Measurements from ENCODE around the gene SMIM20. TPM values are rescaled to one million over a fixed set of nuclear protein-coding genes. Genes with fewer than 3 reads are reported as not detected.
A peak's percentile ranks its signal among the peaks of the same experiment; 100 is the strongest.

The SMIM20 gene
- total and polyA plus RNA-seq, 8 donors, result 19.4 to 85.3 (median 43.8) TPM; not detected in 1

DNA sequence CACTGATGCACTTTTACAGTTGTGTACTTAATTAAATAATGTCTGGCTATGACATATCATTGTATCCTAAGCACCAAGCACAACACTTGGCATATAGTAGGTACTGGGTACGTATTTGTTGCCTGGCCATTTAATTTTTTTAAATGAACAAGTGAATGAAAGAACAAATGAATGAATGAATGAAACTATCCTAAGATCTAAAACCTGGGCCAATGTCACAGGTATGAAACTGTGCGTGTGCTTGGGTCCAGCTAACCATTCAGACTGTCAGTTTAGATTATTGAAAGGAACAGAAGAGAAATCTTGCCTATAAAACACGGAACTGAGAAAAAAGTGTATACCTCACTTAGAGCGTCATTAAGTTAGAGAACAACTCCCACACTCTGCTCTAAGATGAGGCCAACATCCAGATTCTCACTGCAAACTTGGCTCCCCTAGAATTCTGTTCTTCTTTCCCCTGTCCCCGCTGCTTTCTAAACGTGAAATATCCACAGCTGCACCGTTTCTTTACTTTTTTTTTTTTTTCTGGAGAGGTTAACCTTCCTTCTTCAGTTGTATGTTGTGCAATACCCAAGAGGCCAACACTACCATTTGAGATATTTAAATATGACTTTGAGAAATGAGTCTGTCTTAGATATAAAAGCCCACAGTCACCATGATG is 33.9 kb upstream of the SMIM20 start:
- Histone ChIP-seq H3K9me3 (no peaks in the 10 kb centered on the region), H3K36me3 (no peaks in the 10 kb centered on the region), H3K27ac (no peak overlapping the region), H3K27me3 (no peaks in the 10 kb centered on the region), H3K4me3 (no peak overlapping the region), H3K4me1 (peaks cover 0 to 10% (median 4%) of the 10 kb centered on the region in 4 donors)
- intact Hi-C loops (cut with DNase I; ENCODE audit: low total_unique reads), result no loop called here
- WGBS, 5 donors, result 70 to 81% (median 74%) methylated on average over 7 of the region's 7 CpGs
- no peak for TF ChIP-seq CTCF (IDR thresholded peaks at IDR 0.05)
- no peak for TF ChIP-seq EP300 (IDR thresholded peaks at IDR 0.05)
- no peak for TF ChIP-seq POLR2A (IDR thresholded peaks at IDR 0.05)
- TF ChIP-seq POLR2AphosphoS5 (IDR thresholded peaks at IDR 0.05), result no peak
- peak in 1 of 2 donors; percentile 67 for DNase-seq

DNA sequence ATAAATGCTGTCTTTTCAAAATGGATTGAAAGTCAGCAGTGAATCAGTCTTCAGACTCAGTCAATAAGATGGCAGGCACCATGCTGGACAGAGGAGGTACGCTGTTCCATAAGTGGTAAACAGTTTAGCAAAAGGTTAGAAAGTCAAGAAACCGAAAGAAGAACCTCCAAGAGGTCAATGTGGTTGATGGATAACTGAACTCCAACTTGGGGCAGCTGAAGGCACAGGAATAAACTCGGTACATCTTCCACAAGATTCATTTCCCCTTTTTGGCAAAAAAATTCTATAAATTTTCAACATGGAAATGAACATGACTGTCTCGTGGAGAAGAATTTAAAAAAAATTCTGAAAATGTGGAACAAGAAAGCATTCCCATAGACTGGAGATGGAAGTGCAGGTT is 32.8 kb upstream of the SMIM20 start:
- H3K27me3 ChIP-seq, result no peaks in the 10 kb centered on the region
- no peaks in the 10 kb centered on the region for H3K9me3 ChIP-seq
- H3K4me3 ChIP-seq, result no peak overlapping the region
- WGBS, 5 donors, result 77 to 92% (median 86%) methylated on average over 4 of the region's 4 CpGs
- no peak for DNase-seq
- no peak overlapping the region for H3K27ac ChIP-seq
- intact Hi-C loops (cut with DNase I; ENCODE audit: low total_unique reads), result no loop called here
- peaks cover 0 to 10% (median 4%) of the 10 kb centered on the region in 4 donors for H3K4me1 ChIP-seq
- no peaks in the 10 kb centered on the region for H3K36me3 ChIP-seq
- TF ChIP-seq POLR2AphosphoS5 (IDR thresholded peaks at IDR 0.05) (no peak), EP300 (IDR thresholded peaks at IDR 0.05) (no peak), POLR2A (IDR thresholded peaks at IDR 0.05) (no peak), CTCF (IDR thresholded peaks at IDR 0.05) (no peak)

DNA sequence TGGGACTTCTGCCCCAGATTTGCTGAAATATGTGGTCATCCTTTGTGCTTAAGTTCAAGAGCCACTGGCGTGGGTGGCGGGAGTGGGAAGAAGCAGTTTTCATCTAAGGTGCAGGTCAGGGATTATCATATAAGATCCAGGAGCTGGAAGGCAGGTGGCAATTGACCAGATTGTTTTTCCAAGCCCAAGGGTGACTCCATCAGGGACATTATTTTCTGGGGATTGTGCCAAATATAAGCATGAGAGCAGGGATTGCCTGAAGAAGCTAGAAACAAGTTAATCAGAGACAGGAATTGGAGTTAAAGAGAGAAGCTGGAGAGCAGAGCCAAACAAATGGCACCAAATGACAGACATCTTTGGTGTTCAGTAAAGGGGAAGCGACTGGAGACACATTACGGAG is 31.8 kb upstream of the SMIM20 start:
- no peak for DNase-seq
- no peak for TF ChIP-seq POLR2AphosphoS5 (IDR thresholded peaks at IDR 0.05)
- no peak for TF ChIP-seq EP300 (IDR thresholded peaks at IDR 0.05)
- TF ChIP-seq POLR2A (IDR thresholded peaks at IDR 0.05), result no peak
- no peak for TF ChIP-seq CTCF (IDR thresholded peaks at IDR 0.05)
- intact Hi-C loops (cut with DNase I; ENCODE audit: low total_unique reads), result no loop called here
- no peak overlapping the region for H3K4me3 ChIP-seq
- H3K4me1 ChIP-seq, result peaks cover 0 to 10% (median 4%) of the 10 kb centered on the region in 4 donors
- WGBS, 5 donors, result 80 to 94% (median 86%) methylated on average over 4 of the region's 4 CpGs
- H3K27ac ChIP-seq, result no peak overlapping the region
- H3K9me3 ChIP-seq, result no peaks in the 10 kb centered on the region
- no peaks in the 10 kb centered on the region for H3K36me3 ChIP-seq
- H3K27me3 ChIP-seq, result no peaks in the 10 kb centered on the region

DNA sequence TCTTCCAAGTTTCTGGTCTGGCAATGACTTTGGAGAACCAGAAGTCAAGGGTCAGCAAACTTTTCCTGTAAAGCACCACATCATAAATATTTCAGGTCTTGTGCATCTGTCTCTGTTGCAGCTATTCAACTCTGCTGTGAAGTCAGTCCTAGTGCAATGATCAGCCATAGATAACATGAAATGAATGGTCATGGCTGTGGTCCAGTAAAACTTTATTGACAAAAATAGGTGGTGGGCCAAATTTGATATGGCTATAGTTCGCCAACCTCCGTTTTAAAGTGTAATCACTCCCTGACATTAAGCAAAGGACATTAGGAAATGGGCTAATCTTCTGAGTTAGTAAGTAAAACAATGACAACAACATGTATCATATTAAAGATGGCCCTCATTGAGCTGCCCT is 30.5 kb upstream of the SMIM20 start:
- TF ChIP-seq POLR2A (IDR thresholded peaks at IDR 0.05) (no peak), CTCF (IDR thresholded peaks at IDR 0.05) (no peak), POLR2AphosphoS5 (IDR thresholded peaks at IDR 0.05) (no peak), EP300 (IDR thresholded peaks at IDR 0.05) (no peak)
- H3K27me3 ChIP-seq, result no peaks in the 10 kb centered on the region
- intact Hi-C loops (cut with DNase I; ENCODE audit: low total_unique reads), result no loop called here
- no peak for DNase-seq
- no peaks in the 10 kb centered on the region for H3K36me3 ChIP-seq
- H3K4me1 ChIP-seq, result peaks cover 0 to 10% (median 4%) of the 10 kb centered on the region in 4 donors
- H3K4me3 ChIP-seq, result no peak overlapping the region
- no peak overlapping the region for H3K27ac ChIP-seq
- H3K9me3 ChIP-seq, result no peaks in the 10 kb centered on the region
- WGBS, 5 donors, result 29 to 78% (median 64%) methylated on average over 2 of the region's 2 CpGs

Measured in stomach (tissue), 9 donors.